ENCODE measurements around the gene KAT6B. TPM values are rescaled to one million over a fixed set of nuclear protein-coding genes. Genes with fewer than 3 reads are reported as not detected.

The KAT6B gene
- total and polyA plus RNA-seq, 7 donors = 2.1 to 21.3 (median 16.9) TPM

- TF ChIP-seq CTCF (IDR thresholded peaks at IDR 0.05) = no peak
- no peaks in the 10 kb centered on the region for H3K9me3 ChIP-seq
- H3K4me3 ChIP-seq = no peak overlapping the region
- DNase-seq = no peak
- intact Hi-C loops (cut with DNase I) = no loop called here
- no peaks in the 10 kb centered on the region for H3K27me3 ChIP-seq (ENCODE audit: insufficient read depth in 3 of 3, low read length in 2 of 3)
- no peaks in the 10 kb centered on the region for H3K36me3 ChIP-seq (ENCODE audit: insufficient read depth in 1 of 2, low read depth in 1 of 2)
- H3K4me1 ChIP-seq = peaks cover 21% of the 10 kb centered on the region
- peak in 1 of 4 donors; percentile 12 for ATAC-seq
- H3K27ac ChIP-seq = peak overlapping the region; percentile 85
- WGBS, 3 donors = 62 to 78% (median 74%) methylated on average over 11 of the region's 11 CpGs
Measured at GRCh38 chr10:75070476-75070875, 244.1 kb downstream of the KAT6B start.

- Histone ChIP-seq H3K4me3 (peak overlapping the region; percentile 66), H3K36me3 (ENCODE audit: insufficient read depth in 1 of 2, low read depth in 1 of 2) (no peaks in the 10 kb centered on the region), H3K27ac (peak overlapping the region; percentile 85), H3K4me1 (peaks cover 21% of the 10 kb centered on the region), H3K27me3 (ENCODE audit: insufficient read depth in 3 of 3, low read length in 2 of 3) (no peaks in the 10 kb centered on the region), H3K9me3 (no peaks in the 10 kb centered on the region)
- ATAC-seq = no peak
- 35 to 56% (median 38%) methylated on average over 7 of the region's 7 CpGs for WGBS, 3 donors
- TF ChIP-seq CTCF (IDR thresholded peaks at IDR 0.05) = no peak
- intact Hi-C loops (cut with DNase I) = no loop called here
- no peak for DNase-seq
Measured at GRCh38 chr10:75070961-75071428, 244.6 kb downstream of the KAT6B start.

- Histone ChIP-seq H3K4me3 (peak overlapping the region; percentile 66), H3K4me1 (peaks cover 26% of the 10 kb centered on the region), H3K27ac (peak overlapping the region; percentile 85), H3K27me3 (ENCODE audit: insufficient read depth in 3 of 3, low read length in 2 of 3) (no peaks in the 10 kb centered on the region), H3K9me3 (no peaks in the 10 kb centered on the region), H3K36me3 (ENCODE audit: insufficient read depth in 1 of 2, low read depth in 1 of 2) (no peaks in the 10 kb centered on the region)
- no peak for ATAC-seq
- intact Hi-C loops (cut with DNase I) = loop anchor here in 1 of 2 donors (2.0 kb wide), 1 partner anchor 29 kb away; no protein-coding TSS in a partner anchor
- TF ChIP-seq CTCF (IDR thresholded peaks at IDR 0.05) = no peak
- DNase-seq = no peak
- 87 to 92% (median 91%) methylated on average over 14 of the region's 14 CpGs for WGBS, 3 donors
Measured at GRCh38 chr10:75071756-75072155, 245.4 kb downstream of the KAT6B start.

- H3K36me3 ChIP-seq (ENCODE audit: insufficient read depth in 1 of 2, low read depth in 1 of 2) = no peaks in the 10 kb centered on the region
- no peaks in the 10 kb centered on the region for H3K27me3 ChIP-seq (ENCODE audit: insufficient read depth in 3 of 3, low read length in 2 of 3)
- 80 to 87% (median 86%) methylated on average over 13 to 14 of the region's 14 CpGs for WGBS, 3 donors
- no peaks in the 10 kb centered on the region for H3K9me3 ChIP-seq
- peak overlapping the region; percentile 66 for H3K4me3 ChIP-seq
- DNase-seq (no peak), ATAC-seq (peak; percentile 25 to 70 (median 54))
- TF ChIP-seq CTCF (IDR thresholded peaks at IDR 0.05) = no peak
- intact Hi-C loops (cut with DNase I) = loop anchor here in 1 of 2 donors (2.0 kb wide), 1 partner anchor 30 kb away; no protein-coding TSS in a partner anchor
- peaks cover 26% of the 10 kb centered on the region for H3K4me1 ChIP-seq
- peak overlapping the region; percentile 85 for H3K27ac ChIP-seq
Measured at GRCh38 chr10:75072727-75073126, 246.3 kb downstream of the KAT6B start.

GRCh38 chr10:75073442-75073841 is 247.0 kb downstream of the KAT6B start:
- ATAC-seq = peak; percentile 89 to 96 (median 95)
- H3K27me3 ChIP-seq (ENCODE audit: insufficient read depth in 3 of 3, low read length in 2 of 3) = no peaks in the 10 kb centered on the region
- H3K36me3 ChIP-seq (ENCODE audit: insufficient read depth in 1 of 2, low read depth in 1 of 2) = no peaks in the 10 kb centered on the region
- TF ChIP-seq CTCF (IDR thresholded peaks at IDR 0.05) = no peak
- peak overlapping the region; percentile 66 for H3K4me3 ChIP-seq
- DNase-seq = peak; percentile 51 to 83
- intact Hi-C loops (cut with DNase I) = loop anchor here in 1 of 2 donors (2.0 kb wide), 1 partner anchor 31 kb away; no protein-coding TSS in a partner anchor
- H3K4me1 ChIP-seq = peaks cover 26% of the 10 kb centered on the region
- no peaks in the 10 kb centered on the region for H3K9me3 ChIP-seq
- H3K27ac ChIP-seq = peak overlapping the region; percentile 85
- 47 to 71% (median 53%) methylated on average over 17 of the region's 17 CpGs for WGBS, 3 donors
